Mesangial cell (primary cell): ENCODE data around the gene ZNF804A. TPM values are rescaled to one million over a fixed set of nuclear protein-coding genes. Genes with fewer than 3 reads are reported as not detected.

ENCODE experiments used
- total RNA-seq: library from RNA; depleted of rRNA; stranded (reverse); fragments of >200 nt; gene quantifications from 2 replicates; pipeline ENCODE4 v1.2.3, GENCODE V29; 2015

The ZNF804A gene
- total RNA-seq, result 0.16 and 0.51 TPM in 2 replicates

DNA sequence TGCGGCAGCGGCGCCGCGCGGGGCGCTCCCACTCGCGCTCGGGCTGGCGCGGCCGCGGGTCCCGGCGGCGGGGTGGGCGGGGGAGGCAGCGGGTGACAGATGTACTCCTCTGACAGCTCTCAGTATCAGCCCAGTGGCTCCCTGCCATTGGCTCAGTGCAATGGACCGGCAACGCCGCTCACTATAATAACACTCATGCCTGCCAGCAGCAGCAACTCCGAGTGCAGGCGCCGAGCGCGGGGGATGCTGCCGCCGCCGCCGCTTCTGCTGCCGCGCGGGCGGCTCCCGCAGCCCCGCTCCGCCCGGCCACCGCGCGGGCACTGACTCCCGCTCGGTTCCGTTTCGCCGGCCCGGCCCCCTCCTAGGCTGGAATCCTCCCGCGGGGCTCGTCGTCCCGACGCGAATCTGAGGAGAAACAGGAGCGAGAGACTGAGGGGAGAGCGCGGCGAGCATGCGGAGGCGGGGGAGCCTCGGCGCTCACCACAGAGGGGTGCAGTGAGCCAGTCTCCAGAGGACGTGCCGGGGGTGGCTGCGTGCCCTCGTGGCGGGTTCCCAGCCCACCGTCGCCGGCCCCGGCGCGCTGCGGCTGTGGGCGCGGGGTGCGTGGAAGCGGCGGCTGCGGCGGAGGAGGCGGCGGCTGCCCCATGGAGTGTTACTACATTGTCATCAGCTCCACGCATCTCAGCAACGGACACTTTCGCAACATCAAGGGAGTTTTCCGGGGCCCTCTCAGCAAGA lies at the start of gene ZNF804A:
Gene ZNF804A, plus strand, starts transcription at position 214 of the 738 bp plus-strand sequence. Its CDS starts 431 bp downstream, at position 645.

